ENCODE data around the gene TUBB2A. TPM values are rescaled to one million over a fixed set of nuclear protein-coding genes. Genes with fewer than 3 reads are reported as not detected.
A peak's percentile ranks its signal among the peaks of the same experiment; 100 is the strongest.
"Not testable (repeated sequence)": the region's sequence is repeated elsewhere in the genome, so short reads cannot be mapped to it uniquely, and the experiment has no call there.

TUBB2A gene
- total and polyA plus RNA-seq, 4 donors, result 10.8 to 53.5 (median 30.1) TPM

- not testable (repeated sequence) for H3K4me1 ChIP-seq (ENCODE audit: control insufficient read depth in 5 of 5, insufficient read depth in 5 of 5, low read length in 5 of 5); H3K27ac ChIP-seq (ENCODE audit: low read depth in 1 of 2, low read length in 1 of 2); H3K36me3 ChIP-seq (ENCODE audit: control insufficient read depth in 4 of 4, insufficient read depth in 4 of 4, low read length in 4 of 4); H3K27me3 ChIP-seq (ENCODE audit: control insufficient read depth in 3 of 3, insufficient read depth in 3 of 3, low read length in 2 of 3); H3K9me3 ChIP-seq (ENCODE audit: control insufficient read depth in 4 of 4, insufficient read depth in 3 of 4, low read length in 3 of 4); ATAC-seq (ENCODE audit: insufficient read depth, low FRiP score); H3K4me3 ChIP-seq; H3K9ac ChIP-seq (ENCODE audit: insufficient read depth in 1 of 2, low read length in 2 of 2); DNase-seq
- WGBS, 2 donors, result 92 to 97% methylated on average over 10 of the region's 10 CpGs
These were observed 10.7 kb upstream of the TUBB2A start for GRCh38 chr6:3168046-3168445.

- not testable (repeated sequence) for H3K27ac ChIP-seq (ENCODE audit: low read depth in 1 of 2, low read length in 1 of 2); ATAC-seq (ENCODE audit: insufficient read depth, low FRiP score); H3K27me3 ChIP-seq (ENCODE audit: control insufficient read depth in 3 of 3, insufficient read depth in 3 of 3, low read length in 2 of 3); DNase-seq; H3K4me3 ChIP-seq; H3K36me3 ChIP-seq (ENCODE audit: control insufficient read depth in 4 of 4, insufficient read depth in 4 of 4, low read length in 4 of 4); H3K9ac ChIP-seq (ENCODE audit: insufficient read depth in 1 of 2, low read length in 2 of 2); H3K9me3 ChIP-seq (ENCODE audit: control insufficient read depth in 4 of 4, insufficient read depth in 3 of 4, low read length in 3 of 4); H3K4me1 ChIP-seq (ENCODE audit: control insufficient read depth in 5 of 5, insufficient read depth in 5 of 5, low read length in 5 of 5)
- 90 to 95% methylated on average over 10 of the region's 10 CpGs for WGBS, 2 donors
These were observed 9.3 kb upstream of the TUBB2A start for GRCh38 chr6:3166535-3167225.

- no peak for TF ChIP-seq CTCF (IDR thresholded peaks at IDR 0.05; ENCODE audit: control extremely low read depth, extremely low read depth)
- WGBS, 2 donors, result 61 to 65% methylated on average over 7 of the region's 7 CpGs
- peak overlapping the region in 1 of 2 donors; percentile 61 for H3K27ac ChIP-seq (ENCODE audit: low read depth in 1 of 2, low read length in 1 of 2)
- peaks cover 0 to 3% (median 0%) of the 10 kb centered on the region in 5 donors for H3K4me1 ChIP-seq (ENCODE audit: control insufficient read depth in 5 of 5, insufficient read depth in 5 of 5, low read length in 5 of 5)
- H3K9ac ChIP-seq (ENCODE audit: insufficient read depth in 1 of 2, low read length in 2 of 2), result no peak overlapping the region
- ATAC-seq (ENCODE audit: insufficient read depth, low FRiP score) (no peak), DNase-seq (no peak)
- H3K9me3 ChIP-seq (ENCODE audit: control insufficient read depth in 4 of 4, insufficient read depth in 3 of 4, low read length in 3 of 4), result peaks cover 0 to 4% (median 0%) of the 10 kb centered on the region in 4 donors
- H3K36me3 ChIP-seq (ENCODE audit: control insufficient read depth in 4 of 4, insufficient read depth in 4 of 4, low read length in 4 of 4), result no peaks in the 10 kb centered on the region
- no peak overlapping the region for H3K4me3 ChIP-seq
- H3K27me3 ChIP-seq (ENCODE audit: control insufficient read depth in 3 of 3, insufficient read depth in 3 of 3, low read length in 2 of 3), result no peaks in the 10 kb centered on the region
These were observed 8.5 kb upstream of the TUBB2A start for GRCh38 chr6:3165631-3166534.

- peaks cover 0 to 3% (median 0%) of the 10 kb centered on the region in 5 donors for H3K4me1 ChIP-seq (ENCODE audit: control insufficient read depth in 5 of 5, insufficient read depth in 5 of 5, low read length in 5 of 5)
- ATAC-seq (ENCODE audit: insufficient read depth, low FRiP score) (no peak), DNase-seq (no peak)
- no peak overlapping the region for H3K4me3 ChIP-seq
- H3K27ac ChIP-seq (ENCODE audit: low read depth in 1 of 2, low read length in 1 of 2), result no peak overlapping the region
- H3K9ac ChIP-seq (ENCODE audit: insufficient read depth in 1 of 2, low read length in 2 of 2), result no peak overlapping the region
- no peaks in the 10 kb centered on the region for H3K36me3 ChIP-seq (ENCODE audit: control insufficient read depth in 4 of 4, insufficient read depth in 4 of 4, low read length in 4 of 4)
- WGBS, 2 donors, result 68 to 87% methylated on average over 6 of the region's 6 CpGs
- peaks cover 0 to 4% (median 0%) of the 10 kb centered on the region in 4 donors for H3K9me3 ChIP-seq (ENCODE audit: control insufficient read depth in 4 of 4, insufficient read depth in 3 of 4, low read length in 3 of 4)
- no peak for TF ChIP-seq CTCF (IDR thresholded peaks at IDR 0.05; ENCODE audit: control extremely low read depth, extremely low read depth)
- H3K27me3 ChIP-seq (ENCODE audit: control insufficient read depth in 3 of 3, insufficient read depth in 3 of 3, low read length in 2 of 3), result no peaks in the 10 kb centered on the region
These were observed 7.0 kb upstream of the TUBB2A start for GRCh38 chr6:3164388-3164787.
